Adrenal gland (tissue), 5 donors: ENCODE results near the gene NIN.
"Not testable (repeated sequence)": the region's sequence is repeated elsewhere in the genome, so short reads cannot be mapped to it uniquely, and the experiment has no call there.

ENCODE experiments used
- POLR2A ChIP-seq, 2 donors: fragments of 450-650 bp; IDR thresholded peaks; one replicate each; pipeline ENCODE4 v1.6.1; 2017; ENCODE audit warnings: antibody characterized with exemption in 2 of 2, mild to moderate bottlenecking in 2 of 2, moderate library complexity in 1 of 2
- TF ChIP-seq, protein P1 (sequence below), 6 experiments: fragments of 450-650 bp in 4 of 6; fragments of 200-600 bp in 2 of 6; sonication (generic) in 1 of 6; IDR thresholded peaks; 1 replicate in 5 of 6; 2 replicates in 1 of 6; pipeline versions ENCODE4 v1.5.1 to v1.8.0; 2016 to 2021; ENCODE audit warnings: antibody characterized with exemption in 6 of 6, mild to moderate bottlenecking in 2 of 6, moderate library complexity in 1 of 6
- donor health status: DM: no; HTN: no; CAD: no.

DNA sequence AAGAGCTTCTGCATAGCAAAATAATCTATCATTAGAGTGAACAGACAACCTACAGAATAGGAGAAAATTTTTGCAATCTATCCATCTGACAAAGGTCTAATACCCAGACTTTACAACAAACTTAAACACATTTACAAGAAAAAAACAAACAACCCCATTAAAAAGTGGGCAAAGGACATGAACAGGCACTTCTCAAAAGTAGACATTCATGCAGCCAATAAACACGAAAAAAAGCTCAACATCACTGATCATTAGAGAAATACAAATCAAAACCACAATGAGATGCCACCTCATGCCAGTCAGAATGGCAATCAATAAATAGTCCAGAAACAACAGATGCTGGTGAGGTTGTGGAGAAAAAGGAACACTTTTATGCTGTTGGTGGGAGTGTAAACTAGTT lies 15.9 kb downstream of the NIN start:
- TF ChIP-seq, protein P1, sequence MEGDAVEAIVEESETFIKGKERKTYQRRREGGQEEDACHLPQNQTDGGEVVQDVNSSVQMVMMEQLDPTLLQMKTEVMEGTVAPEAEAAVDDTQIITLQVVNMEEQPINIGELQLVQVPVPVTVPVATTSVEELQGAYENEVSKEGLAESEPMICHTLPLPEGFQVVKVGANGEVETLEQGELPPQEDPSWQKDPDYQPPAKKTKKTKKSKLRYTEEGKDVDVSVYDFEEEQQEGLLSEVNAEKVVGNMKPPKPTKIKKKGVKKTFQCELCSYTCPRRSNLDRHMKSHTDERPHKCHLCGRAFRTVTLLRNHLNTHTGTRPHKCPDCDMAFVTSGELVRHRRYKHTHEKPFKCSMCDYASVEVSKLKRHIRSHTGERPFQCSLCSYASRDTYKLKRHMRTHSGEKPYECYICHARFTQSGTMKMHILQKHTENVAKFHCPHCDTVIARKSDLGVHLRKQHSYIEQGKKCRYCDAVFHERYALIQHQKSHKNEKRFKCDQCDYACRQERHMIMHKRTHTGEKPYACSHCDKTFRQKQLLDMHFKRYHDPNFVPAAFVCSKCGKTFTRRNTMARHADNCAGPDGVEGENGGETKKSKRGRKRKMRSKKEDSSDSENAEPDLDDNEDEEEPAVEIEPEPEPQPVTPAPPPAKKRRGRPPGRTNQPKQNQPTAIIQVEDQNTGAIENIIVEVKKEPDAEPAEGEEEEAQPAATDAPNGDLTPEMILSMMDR (IDR thresholded peaks at IDR 0.05) = not testable (repeated sequence)
- not testable (repeated sequence) for TF ChIP-seq POLR2A (IDR thresholded peaks at IDR 0.05)
